ENCODE results near the gene PIK3C2G.
"Not testable (repeated sequence)": the region's sequence is repeated elsewhere in the genome, so short reads cannot be mapped to it uniquely, and the experiment has no call there.

Gene PIK3C2G

GRCh38 chr12:18261273-18261672 lies at the start of gene PIK3C2G:
Gene PIK3C2G (plus strand): TSS chr12:18261518. CDS start chr12:18282082, 20,564 bp downstream.
- no peak for DNase-seq

GRCh38 chr12:18217966-18218365 lies 43.4 kb upstream of the PIK3C2G start:
- DNase-seq: no peak

GRCh38 chr12:18221726-18222125 lies 39.6 kb upstream of the PIK3C2G start:
- DNase-seq: no peak

GRCh38 chr12:18222699-18223098 lies 38.6 kb upstream of the PIK3C2G start:
- DNase-seq: no peak

GRCh38 chr12:18224745-18225144 lies 36.6 kb upstream of the PIK3C2G start:
- no peak for DNase-seq

GRCh38 chr12:18239526-18239925 lies 21.8 kb upstream of the PIK3C2G start:
- no peak for DNase-seq

- DNase-seq: no peak
Observed at GRCh38 chr12:18242380-18243089, 18.8 kb upstream of the PIK3C2G start.

GRCh38 chr12:18243238-18243637 lies 18.1 kb upstream of the PIK3C2G start:
- no peak for DNase-seq

GRCh38 chr12:18246066-18246465 lies 15.3 kb upstream of the PIK3C2G start:
- DNase-seq: no peak

- peak; percentile 20 for DNase-seq
Observed at GRCh38 chr12:18250313-18250916, 10.9 kb upstream of the PIK3C2G start.

- DNase-seq: no peak
Observed at GRCh38 chr12:18254081-18254480, 7.2 kb upstream of the PIK3C2G start.

- DNase-seq: not testable (repeated sequence)
Observed at GRCh38 chr12:18255004-18255403, 6.3 kb upstream of the PIK3C2G start.

- no peak for DNase-seq
Observed at GRCh38 chr12:18257251-18257650, 4.1 kb upstream of the PIK3C2G start.

- DNase-seq: no peak
Observed at GRCh38 chr12:18258929-18259328, 2.4 kb upstream of the PIK3C2G start.

- no peak for DNase-seq
Observed at GRCh38 chr12:18259906-18260682, 1.2 kb upstream of the PIK3C2G start.

GRCh38 chr12:18261906-18262305 lies 588 bp downstream of the PIK3C2G start:
- DNase-seq: no peak

GRCh38 chr12:18262514-18262913 lies 1.2 kb downstream of the PIK3C2G start:
- no peak for DNase-seq

GRCh38 chr12:18264581-18265075 lies 3.3 kb downstream of the PIK3C2G start:
- no peak for DNase-seq

GRCh38 chr12:18267427-18268099 lies 6.2 kb downstream of the PIK3C2G start:
- DNase-seq: no peak

- no peak for DNase-seq
Observed at GRCh38 chr12:18270958-18271460, 9.7 kb downstream of the PIK3C2G start.

- no peak for DNase-seq
Observed at GRCh38 chr12:18275981-18276380, 14.7 kb downstream of the PIK3C2G start.

GRCh38 chr12:18277196-18277595 lies 15.9 kb downstream of the PIK3C2G start:
- DNase-seq: no peak

GRCh38 chr12:18280728-18281127 lies 19.4 kb downstream of the PIK3C2G start:
- no peak for DNase-seq

Measured in NCI-H2107 (cell line).